LNCAP (cell line): ENCODE measurements around the gene FAM20C.

ENCODE experiments used
- CTCF ChIP-seq: fragments of 450-650 bp; IDR thresholded peaks from 2 replicates; pipeline ENCODE4 v1.5.1; 2017; ENCODE audit warnings: mild to moderate bottlenecking

The FAM20C gene

GRCh38 chr7:156111-157007, 36.0 kb upstream of the FAM20C start:
- no peak for TF ChIP-seq CTCF

GRCh38 chr7:157008-157310, 35.4 kb upstream of the FAM20C start:
- TF ChIP-seq CTCF = no peak

GRCh38 chr7:157771-158625, 34.4 kb upstream of the FAM20C start:
- TF ChIP-seq CTCF = no peak

GRCh38 chr7:158771-159170, 33.6 kb upstream of the FAM20C start:
- TF ChIP-seq CTCF = no peak

GRCh38 chr7:159370-160270, 32.8 kb upstream of the FAM20C start:
- TF ChIP-seq CTCF = no peak

- no peak for TF ChIP-seq CTCF
These were observed 31.2 kb upstream of the FAM20C start for GRCh38 chr7:160958-161725.
